A549 (cell line): ENCODE data around the gene PCYT2. TPM values are rescaled to one million over a fixed set of nuclear protein-coding genes. Genes with fewer than 3 reads are reported as not detected.

Experiments used
- ATAC-seq, 2 experiments: fragments of 200-7000 bp in 1 of 2; fragments of >200 bp in 1 of 2; cut with Nextera tagmentation in 1 of 2; cut with Tn5 transposase in 1 of 2; 3 replicates each; pipeline versions ENCODE4 v1.8.0 to v1.9.1; 2018 to 2020; ENCODE audit warnings: mild to moderate bottlenecking in 1 of 2, moderate library complexity in 1 of 2
- CTCF ChIA-PET: fragments of 300-600 bp; sonication (Branson Sonifier 250); formaldehyde crosslinking; extraction: SDS; loops from one replicate; lab custom pipeline; 2021; ENCODE audit warnings: antibody characterized with exemption, inconsistent platforms; lab: Yijun Ruan, JAX
- POLR2A ChIA-PET: fragments of 350-600 bp; formaldehyde crosslinking; extraction: SDS; loops from one replicate; lab custom pipeline; 2021; ENCODE audit warnings: antibody characterized with exemption, inconsistent platforms; lab: Yijun Ruan, JAX
- DNase-seq, 2 experiments: peaks; one replicate each; pipeline versions ENCODE4 v3.0.0 to v3.0.0-alpha.2; 2011 to 2016; ENCODE audit warnings: low read depth in 1 of 2, low spot score in 1 of 2
- FAIRE-seq: peaks from 2 replicates; lab custom pipeline; 2011; peaks lifted over from hg19 to GRCh38; lab: Jason Lieb, UNC
- H3K27ac ChIP-seq, 2 experiments: fragments of >200 bp; sonication (Bioruptor Twin); formaldehyde crosslinking; 3 replicates each; pipeline ENCODE4 v1.5.1; 2016 to 2017
- H3K4me1 ChIP-seq: fragments of >200 bp; sonication (Bioruptor Twin); formaldehyde crosslinking; 3 replicates; pipeline ENCODE4 v1.6.1; 2016
- H3K4me2 ChIP-seq: fragments of >200 bp; sonication (Bioruptor Twin); formaldehyde crosslinking; 3 replicates; pipeline ENCODE4 v1.6.1; 2016
- H3K4me3 ChIP-seq: fragments of >200 bp; sonication (Bioruptor Twin); formaldehyde crosslinking; 3 replicates; pipeline ENCODE4 v1.5.1; 2016
- H3K9me3 ChIP-seq: fragments of >200 bp; sonication (Bioruptor Twin); formaldehyde crosslinking; 3 replicates; pipeline ENCODE4 v1.6.1; 2016
- CHD4 ChIP-seq: fragments of 200-600 bp; sonication (generic); IDR thresholded peaks from 2 replicates; pipeline ENCODE4 v1.6.1; 2016; ENCODE audit warnings: antibody characterized with exemption, mild to moderate bottlenecking, borderline replicate concordance
- EHF ChIP-seq: fragments of 250-450 bp; sonication (Bioruptor Pico); IDR thresholded peaks from 2 replicates; pipeline ENCODE4 v1.5.0; 2020; ENCODE audit warnings: mild to moderate bottlenecking
- ESRRA ChIP-seq: fragments of 150-350 bp; IDR thresholded peaks from 2 replicates; pipeline ENCODE4 v1.6.1; 2014; ENCODE audit warnings: mild to moderate bottlenecking, low read length, borderline replicate concordance
- FOSL2 ChIP-seq, 2 experiments: fragments of 450-650 bp in 1 of 2; fragments of >200 bp in 1 of 2; sonication (Bioruptor Twin) in 1 of 2; formaldehyde crosslinking; IDR thresholded peaks; 2 replicates each; pipeline versions ENCODE4 v1.5.0 to v1.6.1; 2016 to 2020; ENCODE audit warnings: mild to moderate bottlenecking in 1 of 2, moderate library complexity in 1 of 2
- HOXA7 ChIP-seq: fragments of 250-450 bp; sonication (Bioruptor Pico); IDR thresholded peaks from 2 replicates; pipeline ENCODE4 v1.5.0; 2020; ENCODE audit warnings: mild to moderate bottlenecking, moderate library complexity
- HOXB13 ChIP-seq: fragments of 250-450 bp; sonication (Bioruptor Pico); IDR thresholded peaks from 2 replicates; pipeline ENCODE4 v1.5.0; 2020; ENCODE audit warnings: low read depth, mild to moderate bottlenecking, moderate library complexity
- KDM1A ChIP-seq: fragments of 200-600 bp; sonication (generic); IDR thresholded peaks from 2 replicates; pipeline ENCODE4 v1.6.1; 2016; ENCODE audit warnings: low read depth, mild to moderate bottlenecking
- MAFK ChIP-seq: fragments of 450-650 bp; IDR thresholded peaks from 2 replicates; pipeline ENCODE4 v1.6.1; 2014; ENCODE audit not compliant: partially characterized antibody
- MAZ ChIP-seq: fragments of 150-350 bp; IDR thresholded peaks from 2 replicates; pipeline ENCODE4 v1.6.1; 2014; ENCODE audit warnings: antibody characterized with exemption, low read depth, low read length, borderline replicate concordance
- MYC ChIP-seq: IDR thresholded peaks from 2 replicates; pipeline ENCODE4 v1.6.1; 2012; ENCODE audit warnings: mild to moderate bottlenecking, inconsistent platforms, low read length, improper control_type of control experiment, borderline replicate concordance
- POLR2AphosphoS2 ChIP-seq: conservative IDR thresholded peaks from 2 replicates; pipeline ENCODE4 v1.6.1; 2012; ENCODE audit warnings: low read length, improper control_type of control experiment, inconsistent platforms
- RFX5 ChIP-seq: fragments of 450-650 bp; IDR thresholded peaks from 2 replicates; pipeline ENCODE4 v1.7.1; 2014; ENCODE audit warnings: antibody characterized with exemption, mild to moderate bottlenecking, moderate library complexity
- TFCP2L1 ChIP-seq: fragments of 250-450 bp; sonication (Bioruptor Pico); IDR thresholded peaks from 2 replicates; pipeline ENCODE4 v1.5.0; 2021; ENCODE audit warnings: mild to moderate bottlenecking
- ZNF302 ChIP-seq: fragments of 250-450 bp; sonication (Bioruptor Pico); IDR thresholded peaks from 2 replicates; pipeline ENCODE4 v1.9.0; 2021; ENCODE audit warnings: inconsistent platforms, mild to moderate bottlenecking, moderate library complexity
- WGBS: methylation state at CpG from one replicate; pipeline ENCODE4 v1.1.6; 2017; ENCODE audit errors: missing lambda C conversion rate; 5-methylcytosine and 5-hydroxymethylcytosine counted together
- polyA plus RNA-seq, 4 experiments: library from polyadenylated mRNA; depleted of rRNA in 3 of 4; stranded (reverse); fragments of >200 nt; fragmentation: RNase III in 1 of 4; extraction: RNeasy Plus Mini Kit Qiagen cat#74134 plus additional on column Dnase treatment in 1 of 4; gene quantifications; 2 replicates in 3 of 4; 3 replicates in 1 of 4; pipeline ENCODE4 v1.2.3, GENCODE V29; 2011 to 2017
- TF ChIP-seq, protein P1 (sequence below): IDR thresholded peaks from 2 replicates; pipeline ENCODE4 v1.6.1; 2012
- TF ChIP-seq, protein P2 (sequence below): fragments of 200-600 bp; sonication (generic); IDR thresholded peaks from 2 replicates; pipeline ENCODE4 v1.6.1; 2016; ENCODE audit warnings: antibody characterized with exemption, mild to moderate bottlenecking, moderate library complexity
- TF ChIP-seq, protein P3 (sequence below): IDR thresholded peaks from 2 replicates; pipeline ENCODE4 v1.6.1; 2012
- TF ChIP-seq, protein P4 (sequence below): fragments of 250-450 bp; sonication (Bioruptor Pico); IDR thresholded peaks from 2 replicates; pipeline ENCODE4 v1.5.0; 2021; ENCODE audit warnings: mild to moderate bottlenecking, moderate library complexity, borderline replicate concordance
- TF ChIP-seq, protein P5 (sequence below): IDR thresholded peaks from 2 replicates; pipeline ENCODE4 v1.6.1; 2012; ENCODE audit warnings: low read depth, borderline replicate concordance
- TF ChIP-seq, protein P6 (sequence below): fragments of >200 bp; sonication (Bioruptor Twin); formaldehyde crosslinking; IDR thresholded peaks from 3 replicates; pipeline ENCODE4 v1.5.1; 2016
- TF ChIP-seq, protein P7 (sequence below): fragments of >200 bp; sonication (Bioruptor Twin); formaldehyde crosslinking; IDR thresholded peaks from 2 replicates; pipeline ENCODE4 v1.6.1; 2016

Gene PCYT2
- polyA plus RNA-seq, 2 of the 4 experiments (the other 2 are of a cell fraction): 7.1 to 17.0 TPM

DNA sequence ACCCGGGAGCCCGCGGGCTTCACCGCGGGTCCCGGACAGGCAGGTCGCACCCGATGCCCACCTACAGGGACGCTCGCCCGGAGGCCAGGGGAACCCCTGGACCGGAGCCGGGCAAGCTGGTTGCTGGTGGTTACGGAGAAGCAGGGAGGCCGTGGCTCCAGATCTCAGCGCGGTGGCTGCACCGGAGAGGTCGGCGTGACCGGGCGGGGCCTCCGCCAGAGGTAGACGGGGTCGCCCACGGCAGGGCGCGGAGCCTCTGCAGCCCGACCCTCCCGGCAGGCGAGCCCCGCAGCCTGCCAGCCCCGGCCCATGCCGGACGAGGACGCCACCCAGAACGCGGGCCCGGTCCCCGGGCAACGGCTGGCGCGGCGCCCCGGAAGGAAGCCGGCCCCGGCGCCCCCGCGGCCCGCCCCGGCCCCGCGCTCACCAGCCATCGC is 341 bp downstream of the PCYT2 start (continued):
- TF ChIP-seq, protein P1, sequence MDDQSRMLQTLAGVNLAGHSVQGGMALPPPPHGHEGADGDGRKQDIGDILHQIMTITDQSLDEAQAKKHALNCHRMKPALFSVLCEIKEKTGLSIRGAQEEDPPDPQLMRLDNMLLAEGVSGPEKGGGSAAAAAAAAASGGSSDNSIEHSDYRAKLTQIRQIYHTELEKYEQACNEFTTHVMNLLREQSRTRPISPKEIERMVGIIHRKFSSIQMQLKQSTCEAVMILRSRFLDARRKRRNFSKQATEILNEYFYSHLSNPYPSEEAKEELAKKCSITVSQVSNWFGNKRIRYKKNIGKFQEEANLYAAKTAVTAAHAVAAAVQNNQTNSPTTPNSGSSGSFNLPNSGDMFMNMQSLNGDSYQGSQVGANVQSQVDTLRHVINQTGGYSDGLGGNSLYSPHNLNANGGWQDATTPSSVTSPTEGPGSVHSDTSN: 0 out of 2 replicates have a peak, but pooled peaks have one; percentile 6
- TF ChIP-seq, protein P2, sequence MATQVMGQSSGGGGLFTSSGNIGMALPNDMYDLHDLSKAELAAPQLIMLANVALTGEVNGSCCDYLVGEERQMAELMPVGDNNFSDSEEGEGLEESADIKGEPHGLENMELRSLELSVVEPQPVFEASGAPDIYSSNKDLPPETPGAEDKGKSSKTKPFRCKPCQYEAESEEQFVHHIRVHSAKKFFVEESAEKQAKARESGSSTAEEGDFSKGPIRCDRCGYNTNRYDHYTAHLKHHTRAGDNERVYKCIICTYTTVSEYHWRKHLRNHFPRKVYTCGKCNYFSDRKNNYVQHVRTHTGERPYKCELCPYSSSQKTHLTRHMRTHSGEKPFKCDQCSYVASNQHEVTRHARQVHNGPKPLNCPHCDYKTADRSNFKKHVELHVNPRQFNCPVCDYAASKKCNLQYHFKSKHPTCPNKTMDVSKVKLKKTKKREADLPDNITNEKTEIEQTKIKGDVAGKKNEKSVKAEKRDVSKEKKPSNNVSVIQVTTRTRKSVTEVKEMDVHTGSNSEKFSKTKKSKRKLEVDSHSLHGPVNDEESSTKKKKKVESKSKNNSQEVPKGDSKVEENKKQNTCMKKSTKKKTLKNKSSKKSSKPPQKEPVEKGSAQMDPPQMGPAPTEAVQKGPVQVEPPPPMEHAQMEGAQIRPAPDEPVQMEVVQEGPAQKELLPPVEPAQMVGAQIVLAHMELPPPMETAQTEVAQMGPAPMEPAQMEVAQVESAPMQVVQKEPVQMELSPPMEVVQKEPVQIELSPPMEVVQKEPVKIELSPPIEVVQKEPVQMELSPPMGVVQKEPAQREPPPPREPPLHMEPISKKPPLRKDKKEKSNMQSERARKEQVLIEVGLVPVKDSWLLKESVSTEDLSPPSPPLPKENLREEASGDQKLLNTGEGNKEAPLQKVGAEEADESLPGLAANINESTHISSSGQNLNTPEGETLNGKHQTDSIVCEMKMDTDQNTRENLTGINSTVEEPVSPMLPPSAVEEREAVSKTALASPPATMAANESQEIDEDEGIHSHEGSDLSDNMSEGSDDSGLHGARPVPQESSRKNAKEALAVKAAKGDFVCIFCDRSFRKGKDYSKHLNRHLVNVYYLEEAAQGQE: no peak
- no peak for TF ChIP-seq MAZ
- TF ChIP-seq, all 56 proteins: peak for 3

DNA sequence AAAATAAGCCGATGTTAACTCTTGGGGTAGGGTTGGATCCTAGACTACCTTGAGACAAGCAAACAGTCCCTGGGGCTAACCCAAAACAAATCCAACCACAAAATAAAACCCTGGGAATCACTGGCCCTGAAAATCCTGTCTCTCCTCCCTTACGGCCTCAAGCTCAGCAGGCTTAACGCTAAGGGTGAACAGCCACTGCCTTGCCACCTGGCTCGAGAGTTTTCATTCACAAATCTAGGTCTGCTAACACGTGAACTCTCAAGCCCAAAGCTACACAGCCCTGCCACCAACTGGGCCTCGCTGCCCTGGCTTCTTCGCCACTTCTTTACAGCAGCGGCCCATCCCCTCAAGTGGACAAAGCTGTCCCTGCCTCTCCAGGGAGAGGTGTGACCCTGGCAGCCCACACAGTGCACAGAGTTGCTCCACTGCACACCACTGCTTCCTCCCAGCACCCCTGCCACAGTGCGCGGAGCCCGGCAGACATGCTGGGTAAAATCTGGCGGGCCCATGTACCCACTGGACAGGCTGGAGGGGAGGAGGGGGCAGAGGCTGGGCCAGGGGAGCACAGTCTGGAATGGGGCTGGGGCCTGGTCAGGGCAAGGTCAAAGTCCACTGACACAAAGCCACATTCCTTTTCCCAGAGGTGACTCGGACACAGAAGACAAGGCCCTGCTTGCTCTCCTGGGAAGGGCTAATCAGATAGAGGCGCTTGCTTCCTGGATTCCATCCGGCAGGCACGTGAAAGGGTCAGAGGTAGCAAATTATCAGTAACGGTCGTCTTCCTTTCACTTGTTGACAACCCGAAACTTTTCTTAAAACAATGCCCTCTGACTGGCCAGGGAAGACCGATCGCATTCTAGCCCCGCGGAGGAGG is 996 bp downstream of the PCYT2 start:
- Histone ChIP-seq H3K27ac (peak overlapping the region; percentile 62 to 88), H3K4me1 (peaks cover 10% of the 10 kb centered on the region; the same call in 2 of the 3 replicates), H3K9me3 (no peaks in the 10 kb centered on the region), H3K4me3 (peak overlapping the region; percentile 71), H3K4me2 (peak overlapping the region; percentile 98)
- ChIA-PET POLR2A (interaction anchor here (1.5 kb wide), 1 partner anchor 13 kb away, joined by 3 read pairs; no protein-coding TSS in a partner anchor), CTCF (interaction anchor here (1.1 to 7.6 kb wide), 9 partner anchors 7 to 111 kb away, joined by 3 to 68 read pairs (median 5); partner anchors contain the start of genes MAFG and PYCR1)
- ATAC-seq (peak in 1 of 2 experiments; percentile 1; a peak in 2 of 6 replicates), DNase-seq (no peak), FAIRE-seq (no peak)
- WGBS: 60% methylated on average over 23 of the region's 23 CpGs
- TF ChIP-seq HOXA7 (CRISPR knock-in tag) (no peak), POLR2AphosphoS2 (no peak), RFX5 (no peak), FOSL2 (IDR thresholded peaks at IDR 0.05) (no peak), FOSL2 (CRISPR knock-in tag; IDR thresholded peaks at IDR 0.05) (no peak), CHD4 (no peak), ZNF302 (CRISPR knock-in tag) (no peak), TFCP2L1 (no peak), ESRRA (no peak), KDM1A (no peak), HOXB13 (CRISPR knock-in tag) (no peak), EHF (CRISPR knock-in tag) (no peak), MAFK (no peak), MYC (no peak)
- TF ChIP-seq, protein P3, sequence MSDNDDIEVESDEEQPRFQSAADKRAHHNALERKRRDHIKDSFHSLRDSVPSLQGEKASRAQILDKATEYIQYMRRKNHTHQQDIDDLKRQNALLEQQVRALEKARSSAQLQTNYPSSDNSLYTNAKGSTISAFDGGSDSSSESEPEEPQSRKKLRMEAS: no peak
- TF ChIP-seq, protein P4, sequence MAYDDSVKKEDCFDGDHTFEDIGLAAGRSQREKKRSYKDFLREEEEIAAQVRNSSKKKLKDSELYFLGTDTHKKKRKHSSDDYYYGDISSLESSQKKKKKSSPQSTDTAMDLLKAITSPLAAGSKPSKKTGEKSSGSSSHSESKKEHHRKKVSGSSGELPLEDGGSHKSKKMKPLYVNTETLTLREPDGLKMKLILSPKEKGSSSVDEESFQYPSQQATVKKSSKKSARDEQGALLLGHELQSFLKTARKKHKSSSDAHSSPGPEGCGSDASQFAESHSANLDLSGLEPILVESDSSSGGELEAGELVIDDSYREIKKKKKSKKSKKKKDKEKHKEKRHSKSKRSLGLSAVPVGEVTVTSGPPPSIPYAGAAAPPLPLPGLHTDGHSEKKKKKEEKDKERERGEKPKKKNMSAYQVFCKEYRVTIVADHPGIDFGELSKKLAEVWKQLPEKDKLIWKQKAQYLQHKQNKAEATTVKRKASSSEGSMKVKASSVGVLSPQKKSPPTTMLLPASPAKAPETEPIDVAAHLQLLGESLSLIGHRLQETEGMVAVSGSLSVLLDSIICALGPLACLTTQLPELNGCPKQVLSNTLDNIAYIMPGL (CRISPR knock-in tag): no peak
- TF ChIP-seq, protein P5, sequence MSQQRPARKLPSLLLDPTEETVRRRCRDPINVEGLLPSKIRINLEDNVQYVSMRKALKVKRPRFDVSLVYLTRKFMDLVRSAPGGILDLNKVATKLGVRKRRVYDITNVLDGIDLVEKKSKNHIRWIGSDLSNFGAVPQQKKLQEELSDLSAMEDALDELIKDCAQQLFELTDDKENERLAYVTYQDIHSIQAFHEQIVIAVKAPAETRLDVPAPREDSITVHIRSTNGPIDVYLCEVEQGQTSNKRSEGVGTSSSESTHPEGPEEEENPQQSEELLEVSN: no peak
- TF ChIP-seq, protein P2: no peak
- TF ChIP-seq, protein P6, sequence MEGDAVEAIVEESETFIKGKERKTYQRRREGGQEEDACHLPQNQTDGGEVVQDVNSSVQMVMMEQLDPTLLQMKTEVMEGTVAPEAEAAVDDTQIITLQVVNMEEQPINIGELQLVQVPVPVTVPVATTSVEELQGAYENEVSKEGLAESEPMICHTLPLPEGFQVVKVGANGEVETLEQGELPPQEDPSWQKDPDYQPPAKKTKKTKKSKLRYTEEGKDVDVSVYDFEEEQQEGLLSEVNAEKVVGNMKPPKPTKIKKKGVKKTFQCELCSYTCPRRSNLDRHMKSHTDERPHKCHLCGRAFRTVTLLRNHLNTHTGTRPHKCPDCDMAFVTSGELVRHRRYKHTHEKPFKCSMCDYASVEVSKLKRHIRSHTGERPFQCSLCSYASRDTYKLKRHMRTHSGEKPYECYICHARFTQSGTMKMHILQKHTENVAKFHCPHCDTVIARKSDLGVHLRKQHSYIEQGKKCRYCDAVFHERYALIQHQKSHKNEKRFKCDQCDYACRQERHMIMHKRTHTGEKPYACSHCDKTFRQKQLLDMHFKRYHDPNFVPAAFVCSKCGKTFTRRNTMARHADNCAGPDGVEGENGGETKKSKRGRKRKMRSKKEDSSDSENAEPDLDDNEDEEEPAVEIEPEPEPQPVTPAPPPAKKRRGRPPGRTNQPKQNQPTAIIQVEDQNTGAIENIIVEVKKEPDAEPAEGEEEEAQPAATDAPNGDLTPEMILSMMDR: no peak
- TF ChIP-seq, protein P7, sequence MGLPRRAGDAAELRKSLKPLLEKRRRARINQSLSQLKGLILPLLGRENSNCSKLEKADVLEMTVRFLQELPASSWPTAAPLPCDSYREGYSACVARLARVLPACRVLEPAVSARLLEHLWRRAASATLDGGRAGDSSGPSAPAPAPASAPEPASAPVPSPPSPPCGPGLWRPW: no peak
